IMR-90 (cell line): ENCODE results near the gene MYO9B. TPM values are rescaled to one million over a fixed set of nuclear protein-coding genes. Genes with fewer than 3 reads are reported as not detected.

Experiments
- ATAC-seq: fragments of 200-7000 bp; cut with Tn5 transposase; 2 replicates; pipeline ENCODE4 v1.9.1; 2020; ENCODE audit warnings: low read depth, mild to moderate bottlenecking, moderate library complexity
- BruUV-seq: library from RNA; stranded (reverse); fragments of 400-500 nt; replicated peaks from 2 replicates; lab custom pipeline; 2021; lab: Mats Ljungman, UMichigan
- CTCF ChIA-PET: fragments of 300-600 bp; formaldehyde crosslinking; extraction: SDS; loops from one replicate; lab custom pipeline; 2021; ENCODE audit warnings: antibody characterized with exemption; lab: Yijun Ruan, JAX
- POLR2A ChIA-PET: fragments of 300-600 bp; sonication (Branson Sonifier 250); formaldehyde crosslinking; loops from one replicate; lab custom pipeline; 2022; ENCODE audit warnings: antibody characterized with exemption; ENCODE audit not compliant: unreplicated experiment; lab: Charles Lee
- DNase-seq: peaks from one replicate; pipeline ENCODE4 v3.0.0; 2013
- H2AFZ ChIP-seq: replicated peaks from 2 replicates; pipeline ENCODE3; 2013; ENCODE audit warnings: low read length, mild to moderate bottlenecking; ENCODE audit not compliant: poor library complexity
- H2AK5ac ChIP-seq: 2 replicates; pipeline ENCODE4 v1.6.1; 2013; ENCODE audit warnings: low read depth, low read length, inconsistent platforms
- H2AK9ac ChIP-seq: replicated peaks from 2 replicates; pipeline ENCODE3; 2013; ENCODE audit warnings: mild to moderate bottlenecking, low read depth, low read length, moderate library complexity; ENCODE audit not compliant: poor library complexity
- H2BK120ac ChIP-seq: 2 replicates; pipeline ENCODE4 v1.6.1; 2013; ENCODE audit warnings: low read depth, low read length, inconsistent platforms
- H2BK15ac ChIP-seq: 3 replicates; pipeline ENCODE4 v1.6.1; 2013; ENCODE audit warnings: low read depth, low read length, inconsistent platforms
- H2BK20ac ChIP-seq: 2 replicates; pipeline ENCODE4 v1.6.1; 2013; ENCODE audit warnings: low read depth, mild to moderate bottlenecking, inconsistent platforms, low read length, moderate library complexity
- H2BK5ac ChIP-seq: 2 replicates; pipeline ENCODE4 v1.6.1; 2013; ENCODE audit warnings: mild to moderate bottlenecking, low read depth, low read length, inconsistent platforms; ENCODE audit not compliant: poor library complexity, severe bottlenecking
- H3K14ac ChIP-seq: replicated peaks from 2 replicates; pipeline ENCODE4 v1.6.1; 2013; ENCODE audit warnings: low read depth, low read length, inconsistent platforms
- H3K18ac ChIP-seq: 2 replicates; pipeline ENCODE4 v1.6.1; 2013; ENCODE audit warnings: low read depth, low read length, control low read depth
- H3K23ac ChIP-seq: 2 replicates; pipeline ENCODE4 v1.6.1; 2013; ENCODE audit warnings: low read depth, low read length, inconsistent platforms
- H3K27ac ChIP-seq: 2 replicates; pipeline ENCODE4 v1.5.1; 2013; ENCODE audit warnings: mild to moderate bottlenecking, control low read depth, low read length; ENCODE audit not compliant: insufficient read depth
- H3K27me3 ChIP-seq: 2 replicates; pipeline ENCODE4 v1.6.1; 2013; ENCODE audit warnings: low read length; ENCODE audit not compliant: control insufficient read depth, insufficient read depth
- H3K36me3 ChIP-seq: 2 replicates; pipeline ENCODE4 v1.6.1; 2013; ENCODE audit warnings: low read length, mixed read lengths; ENCODE audit not compliant: control insufficient read depth, insufficient read depth
- H3K4ac ChIP-seq: 2 replicates; pipeline ENCODE4 v1.6.1; 2013; ENCODE audit warnings: low read depth, low read length, inconsistent platforms
- H3K4me1 ChIP-seq: 2 replicates; pipeline ENCODE4 v1.6.1; 2013; ENCODE audit warnings: low read length, mixed read lengths; ENCODE audit not compliant: control insufficient read depth, insufficient read depth
- H3K4me2 ChIP-seq: 2 replicates; pipeline ENCODE4 v1.6.1; 2013; ENCODE audit warnings: low read depth, mild to moderate bottlenecking, control low read depth, low read length, moderate library complexity
- H3K4me3 ChIP-seq: 2 replicates; pipeline ENCODE4 v1.5.1; 2013; ENCODE audit warnings: low read depth, mild to moderate bottlenecking, control low read depth, low read length, moderate library complexity; ENCODE audit not compliant: insufficient read depth
- H3K56ac ChIP-seq: 2 replicates; pipeline ENCODE4 v1.6.1; 2013; ENCODE audit warnings: low read length, inconsistent platforms; ENCODE audit not compliant: insufficient read depth; ENCODE audit errors: extremely low read depth
- H3K79me1 ChIP-seq, 2 experiments: 2 replicates each; pipeline ENCODE4 v1.6.1; 2013; ENCODE audit warnings: low read length in 2 of 2, inconsistent platforms in 1 of 2, low read depth in 1 of 2
- H3K9ac ChIP-seq: 2 replicates; pipeline ENCODE4 v1.6.1; 2013; ENCODE audit warnings: low read depth, low read length, control low read depth
- H3K9me1 ChIP-seq: 2 replicates; pipeline ENCODE4 v1.6.1; 2013; ENCODE audit warnings: low read length, inconsistent platforms; ENCODE audit not compliant: insufficient read depth
- H3K9me3 ChIP-seq: 2 replicates; pipeline ENCODE4 v1.6.1; 2013; ENCODE audit warnings: low read length; ENCODE audit not compliant: control insufficient read depth, insufficient read depth
- H4K20me1 ChIP-seq: 2 replicates; pipeline ENCODE4 v1.6.1; 2013; ENCODE audit warnings: low read length, inconsistent platforms; ENCODE audit not compliant: insufficient read depth
- H4K5ac ChIP-seq: 2 replicates; pipeline ENCODE4 v1.6.1; 2013; ENCODE audit warnings: mild to moderate bottlenecking, low read depth, low read length, control low read depth
- H4K8ac ChIP-seq, 2 experiments: 2 replicates each; pipeline ENCODE4 v1.6.1; 2013; ENCODE audit warnings: low read depth in 2 of 2, low read length in 2 of 2, control low read depth in 1 of 2, inconsistent platforms in 1 of 2
- H4K91ac ChIP-seq: 2 replicates; pipeline ENCODE4 v1.6.1; 2013; ENCODE audit warnings: low read depth, low read length, inconsistent platforms; ENCODE audit not compliant: insufficient read depth
- CEBPB ChIP-seq: IDR thresholded peaks from 2 replicates; pipeline ENCODE4 v1.6.1; 2012; ENCODE audit warnings: low read depth, low read length, improper control_type of control experiment
- MAFK ChIP-seq: IDR thresholded peaks from 2 replicates; pipeline ENCODE4 v1.6.1; 2012; ENCODE audit warnings: low read depth, low read length, improper control_type of control experiment
- RCOR1 ChIP-seq: IDR thresholded peaks from 2 replicates; pipeline ENCODE4 v1.6.1; 2012; ENCODE audit warnings: mild to moderate bottlenecking, low read length, improper control_type of control experiment; ENCODE audit not compliant: insufficient replicate concordance
- WGBS, 2 experiments: methylation state at CpG; one replicate each; pipeline versions ENCODE4 v1.1.5 to v1.1.7; 2013; ENCODE audit warnings: missing lambda C conversion rate in 2 of 2; ENCODE audit not compliant: insufficient read length in 1 of 2; ENCODE audit errors: extremely low coverage in 2 of 2; 5-methylcytosine and 5-hydroxymethylcytosine counted together
- dilution Hi-C: fragments of 300-500 bp; cut with HindIII; formaldehyde crosslinking; loops from one replicate; pipeline ENCODE4 v1.14.3; 2018; ENCODE audit warnings: low sequenced_read_pairs; ENCODE audit not compliant: unreplicated experiment
- in situ Hi-C: fragments of 300-500 bp; cut with MboI; formaldehyde crosslinking; loops from 3 replicates; pipeline ENCODE4 v1.14.3; 2019; ENCODE audit warnings: low sequenced_read_pairs, inconsistent platforms, mixed read lengths
- intact Hi-C: fragments of 100-400 bp; cut with micrococcal nuclease; formaldehyde crosslinking; loops from 2 replicates; pipeline ENCODE4 v1.10.0; 2022
- polyA plus RNA-seq, 3 experiments: library from polyadenylated mRNA; depleted of rRNA; stranded (reverse); fragments of >200 nt; gene quantifications; 2 replicates each; pipeline ENCODE4 v1.2.3, GENCODE V29; 2012; ENCODE audit warnings: low replicate concordance in 1 of 3
- total RNA-seq: library from RNA; depleted of rRNA; stranded (reverse); fragments of >200 nt; gene quantifications from 2 replicates; pipeline ENCODE4 v1.2.3, GENCODE V29; 2012
- TF ChIP-seq, protein P1 (sequence below): fragments of 150-350 bp; IDR thresholded peaks from 2 replicates; pipeline ENCODE4 v1.6.1; 2016; ENCODE audit warnings: low read depth, mild to moderate bottlenecking, low read length, moderate library complexity, borderline replicate concordance

The MYO9B gene
- total and polyA plus RNA-seq, 2 of the 4 experiments (the other 2 are of a cell fraction), result 61.8 to 77.8 TPM

DNA sequence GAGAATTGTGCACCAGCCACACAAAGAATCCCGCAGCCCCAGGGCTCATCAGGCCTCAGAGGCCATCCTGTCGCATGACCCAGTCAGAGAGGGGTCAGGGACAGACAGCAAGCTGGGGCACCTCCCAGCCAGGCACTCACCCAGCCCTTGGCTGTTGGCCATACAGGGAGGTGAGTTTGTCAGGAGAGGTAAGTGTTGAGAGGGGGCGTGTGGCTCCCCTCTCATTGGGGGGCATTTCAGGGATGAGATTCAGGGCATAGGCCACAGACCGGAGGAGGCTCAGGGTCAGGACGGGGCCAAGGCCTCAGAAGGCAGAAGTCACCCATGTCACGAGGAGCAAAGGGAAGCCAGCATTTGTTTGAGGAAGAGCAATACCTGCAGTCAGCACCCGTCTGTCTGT lies 37.1 kb downstream of the MYO9B start:
- H2BK120ac ChIP-seq, result no peak overlapping the region; the same call in 1 of the 2 replicates
- H4K20me1 ChIP-seq, result peaks cover 82% of the 10 kb centered on the region
- ChIA-PET POLR2A (no interaction called here), CTCF (no interaction called here)
- no peak overlapping the region for H4K8ac ChIP-seq
- no peaks in the 10 kb centered on the region for H3K9me3 ChIP-seq
- no peak overlapping the region for H3K9ac ChIP-seq
- DNase-seq (no peak), ATAC-seq (no peak)
- H2AFZ ChIP-seq, result no peak overlapping the region
- peak overlapping the region; percentile 18; the same call in 1 of the 2 replicates for H3K27ac ChIP-seq
- H3K79me1 ChIP-seq, result peaks cover 29 to 91% of the 10 kb centered on the region in 2 experiments
- H3K9me1 ChIP-seq, result peaks cover 21% of the 10 kb centered on the region
- BruUV-seq, result no TSS peak
- peak overlapping the region; percentile 63; the same call in 1 of the 2 replicates for H3K23ac ChIP-seq
- peak overlapping the region; percentile 31; the same call in 1 of the 2 replicates for H2AK5ac ChIP-seq
- H3K36me3 ChIP-seq, result peaks cover 47% of the 10 kb centered on the region
- H2BK5ac ChIP-seq, result no peak overlapping the region
- dilution Hi-C loops (no loop called here), in situ Hi-C loops (no loop called here), intact Hi-C loops (no loop called here)
- H3K4me1 ChIP-seq, result peaks cover 12% of the 10 kb centered on the region
- no peaks in the 10 kb centered on the region for H3K27me3 ChIP-seq
- H2AK9ac ChIP-seq, result peak overlapping the region; percentile 24
- TF ChIP-seq MAFK (no peak), CEBPB (no peak), RCOR1 (no peak)
- TF ChIP-seq, protein P1, sequence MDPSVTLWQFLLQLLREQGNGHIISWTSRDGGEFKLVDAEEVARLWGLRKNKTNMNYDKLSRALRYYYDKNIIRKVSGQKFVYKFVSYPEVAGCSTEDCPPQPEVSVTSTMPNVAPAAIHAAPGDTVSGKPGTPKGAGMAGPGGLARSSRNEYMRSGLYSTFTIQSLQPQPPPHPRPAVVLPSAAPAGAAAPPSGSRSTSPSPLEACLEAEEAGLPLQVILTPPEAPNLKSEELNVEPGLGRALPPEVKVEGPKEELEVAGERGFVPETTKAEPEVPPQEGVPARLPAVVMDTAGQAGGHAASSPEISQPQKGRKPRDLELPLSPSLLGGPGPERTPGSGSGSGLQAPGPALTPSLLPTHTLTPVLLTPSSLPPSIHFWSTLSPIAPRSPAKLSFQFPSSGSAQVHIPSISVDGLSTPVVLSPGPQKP, result no peak
- no peak overlapping the region for H3K14ac ChIP-seq
- WGBS, 2 experiments, result 81% methylated on average over 3 of the region's 7 CpGs; no CpG with 5 or more reads in 1 of the 2 experiments
- H3K4me3 ChIP-seq, result no peak overlapping the region
- H3K56ac ChIP-seq, result no peak overlapping the region
- no peak overlapping the region for H3K4ac ChIP-seq
- H2BK20ac ChIP-seq, result no peak overlapping the region
- H3K4me2 ChIP-seq, result no peak overlapping the region
- H3K18ac ChIP-seq, result no peak overlapping the region
- H2BK15ac ChIP-seq, result no peak overlapping the region
- H4K91ac ChIP-seq, result no peak overlapping the region
- H4K5ac ChIP-seq, result no peak overlapping the region
